Stimulated activated CD4-positive, alpha-beta T cell treated with anti-CD3 and anti-CD28 coated beads, Interleukin-12 subunit alpha, Interleukin-12 subunit beta, amount 100 ng/mL, for 48 hours (primary cell): ENCODE measurements around the gene HINT2.

Source experiments
- DNase-seq, 3 donors: peaks; one replicate each; pipeline ENCODE4 v3.0.0-alpha.2; 2020; ENCODE audit warnings: low read depth in 2 of 3, low spot score in 1 of 3

HINT2 gene

DNA sequence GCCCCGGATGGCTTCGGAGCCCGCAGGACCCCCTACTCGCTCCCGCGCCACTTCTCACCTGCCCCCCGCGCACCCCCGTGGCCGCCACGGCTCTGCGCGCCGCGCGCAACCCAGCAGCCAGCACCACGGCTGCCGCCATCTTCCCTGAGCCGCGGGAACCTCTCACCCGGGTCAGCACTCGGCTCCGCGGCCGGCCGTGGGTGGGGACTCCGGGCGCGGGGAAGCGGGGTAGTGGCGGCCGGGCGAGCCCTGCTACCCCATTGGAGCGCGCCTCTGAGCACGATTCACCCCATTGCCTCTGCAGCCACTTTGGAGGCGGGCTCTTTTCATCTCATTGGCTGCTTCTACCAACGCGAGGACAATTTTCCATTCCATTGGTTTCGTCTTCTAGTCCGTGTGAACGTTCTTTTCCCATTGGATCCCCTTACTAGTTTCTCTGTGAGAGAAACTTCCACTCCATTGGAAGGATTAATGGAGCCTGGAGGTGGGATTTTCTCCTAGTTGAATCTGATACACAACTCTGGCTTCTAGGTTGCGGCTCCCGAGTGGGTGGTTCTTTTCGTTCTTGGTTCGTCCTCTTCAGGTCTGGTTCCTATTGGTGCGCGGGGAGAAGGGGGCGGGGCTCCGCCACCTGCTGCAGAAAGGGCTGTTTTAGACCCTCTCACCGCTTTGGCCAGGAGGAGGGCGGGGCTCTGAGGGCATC is at the start of gene HINT2:
Gene HINT2 (minus strand): TSS at position 202 of the 703 bp plus-strand sequence. CDS start 63 bp downstream, at position 139.
- peak; percentile 96 to 98 (median 96) for DNase-seq

DNA sequence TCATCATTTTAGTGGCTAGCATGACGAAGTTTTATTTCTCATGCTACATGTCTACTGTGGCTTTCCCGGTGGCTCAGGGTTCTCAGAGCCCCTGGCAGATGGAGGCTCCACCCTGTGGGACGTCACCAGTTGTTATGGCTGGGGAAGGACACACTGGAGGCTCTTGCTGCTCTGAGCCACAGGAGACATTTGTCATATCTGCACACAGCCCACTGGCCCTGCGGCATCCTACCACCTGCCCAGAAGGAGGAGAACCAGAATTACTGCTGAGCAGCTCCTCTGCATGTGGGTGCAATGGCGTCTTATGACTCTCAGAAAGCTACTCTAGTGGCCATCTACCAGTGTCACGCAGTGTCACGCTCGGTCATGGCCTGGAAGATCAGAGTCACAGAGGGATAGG is 48.7 kb upstream of the HINT2 start:
- no peak for DNase-seq

DNA sequence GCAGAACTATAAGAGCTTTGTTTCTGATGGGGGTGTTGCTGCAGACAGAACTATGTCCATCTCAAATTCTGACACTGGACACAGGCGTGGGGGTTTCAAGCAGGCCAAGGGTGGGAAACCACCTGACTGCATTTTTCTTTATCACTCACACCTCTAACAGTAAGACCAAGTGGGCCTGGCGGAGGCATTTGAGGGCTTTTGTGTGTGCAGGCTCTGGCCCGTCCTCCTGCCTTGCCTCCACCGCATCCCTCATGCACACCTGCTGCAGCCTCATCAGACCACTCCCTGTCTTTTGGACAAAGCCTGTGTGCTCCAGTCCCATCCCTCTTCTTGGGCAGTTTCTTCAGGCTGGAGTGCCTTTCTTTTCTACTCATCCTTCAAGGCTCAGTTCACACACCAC is 47.5 kb upstream of the HINT2 start:
- DNase-seq: no peak

DNA sequence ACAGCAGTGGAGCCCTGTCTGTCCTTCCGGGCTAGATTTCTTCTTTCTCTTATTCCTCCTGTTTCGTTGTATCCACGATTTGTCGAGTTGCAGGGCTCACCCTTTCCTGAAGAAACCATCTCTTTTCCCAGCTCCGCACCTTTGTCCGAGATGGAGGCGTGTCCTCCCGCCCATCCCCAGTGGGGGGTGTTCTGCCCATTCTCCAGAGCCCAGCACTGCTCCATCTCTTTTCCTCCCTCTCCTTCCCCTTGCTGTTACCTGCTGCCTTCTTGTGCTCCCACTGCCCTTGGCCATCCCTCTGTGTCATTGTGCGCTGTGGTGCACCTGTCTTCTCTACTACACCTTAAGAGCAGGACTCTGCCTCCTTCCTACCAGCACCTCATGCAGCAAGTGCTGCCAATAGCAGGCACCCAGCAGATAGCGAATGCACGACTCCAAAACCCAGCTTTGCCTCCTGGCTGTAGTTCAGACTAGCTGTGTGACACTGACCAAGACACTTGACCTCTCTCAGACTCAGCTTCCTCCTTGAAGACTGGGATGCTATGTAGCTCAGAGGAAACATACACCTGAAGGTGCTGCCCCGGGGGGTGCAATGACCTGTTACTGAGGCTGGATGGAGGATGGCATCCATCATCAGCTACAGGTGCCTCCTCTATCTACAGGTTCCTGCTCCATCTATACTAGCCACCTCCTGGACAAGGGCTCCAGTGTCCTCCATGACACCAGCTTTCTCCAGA is 46.5 kb upstream of the HINT2 start:
- DNase-seq: no peak

DNA sequence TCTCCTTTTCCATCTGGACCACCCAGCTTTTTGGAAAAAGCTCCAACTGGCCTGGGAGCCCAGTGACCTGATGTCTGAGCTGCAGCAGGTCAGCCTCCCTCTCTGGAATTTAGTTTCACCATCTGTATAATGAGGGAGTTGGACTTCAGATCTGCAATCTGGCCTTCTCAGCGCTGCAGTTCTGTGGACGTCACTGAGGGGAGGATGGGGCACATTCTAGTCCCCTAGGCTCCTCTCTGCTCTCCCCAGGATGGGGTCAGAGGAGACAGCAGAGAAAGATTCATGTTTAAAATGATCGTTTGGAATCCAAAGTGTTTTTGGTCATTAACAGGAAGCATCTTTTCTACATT is 45.1 kb upstream of the HINT2 start:
- DNase-seq: no peak

DNA sequence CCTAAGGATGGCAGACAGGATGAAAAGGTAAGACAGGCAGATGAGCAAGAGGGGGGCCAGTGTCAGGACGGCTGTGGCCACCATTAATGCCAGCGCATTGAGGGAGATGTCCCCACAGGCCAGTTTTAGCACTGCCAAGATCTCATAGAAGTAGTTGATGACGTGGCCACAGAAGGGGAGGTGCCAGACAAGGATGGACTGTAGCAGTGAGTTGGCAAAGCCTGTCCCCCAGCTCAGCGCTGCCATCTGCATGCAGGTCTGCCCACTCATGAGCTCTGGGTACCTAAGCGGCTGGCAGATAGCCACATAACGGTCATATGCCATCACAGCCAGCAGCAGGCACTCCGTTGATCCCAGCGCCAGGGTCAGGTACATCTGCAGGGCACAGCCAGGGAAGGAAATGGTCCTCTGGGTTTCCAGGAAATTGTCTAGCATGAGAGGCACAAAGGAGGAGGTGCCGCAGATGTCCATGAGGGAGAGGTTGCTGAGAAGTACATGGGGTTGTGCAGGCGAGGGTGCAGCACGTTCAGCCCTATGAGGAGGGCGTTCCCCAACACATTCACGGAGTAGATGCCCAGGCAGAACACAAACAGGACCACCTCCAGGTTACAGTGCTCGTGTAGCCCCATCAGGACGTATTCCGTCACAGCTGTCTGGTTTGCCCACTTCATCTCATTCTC is 44.6 kb upstream of the HINT2 start:
- DNase-seq: no peak

DNA sequence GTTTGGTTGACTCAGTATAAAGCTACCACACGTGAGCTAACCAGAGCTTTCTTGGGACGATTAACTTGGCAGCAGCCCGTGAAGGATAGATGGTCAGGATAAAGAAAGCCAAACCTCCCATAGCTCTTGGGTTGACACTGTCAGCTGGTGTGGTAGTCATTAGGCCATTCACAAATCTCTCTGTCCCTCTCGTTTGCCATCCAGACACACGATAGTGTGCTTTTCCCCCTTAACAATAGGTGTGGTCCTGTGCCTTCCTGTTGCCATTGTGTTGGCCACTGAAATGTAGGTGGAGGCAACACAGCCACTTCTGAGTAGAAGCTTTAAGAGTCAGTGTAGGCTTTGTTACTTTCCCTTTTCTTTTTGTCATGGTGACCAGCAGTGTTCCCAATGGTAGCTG is 43.6 kb upstream of the HINT2 start:
- DNase-seq: no peak

DNA sequence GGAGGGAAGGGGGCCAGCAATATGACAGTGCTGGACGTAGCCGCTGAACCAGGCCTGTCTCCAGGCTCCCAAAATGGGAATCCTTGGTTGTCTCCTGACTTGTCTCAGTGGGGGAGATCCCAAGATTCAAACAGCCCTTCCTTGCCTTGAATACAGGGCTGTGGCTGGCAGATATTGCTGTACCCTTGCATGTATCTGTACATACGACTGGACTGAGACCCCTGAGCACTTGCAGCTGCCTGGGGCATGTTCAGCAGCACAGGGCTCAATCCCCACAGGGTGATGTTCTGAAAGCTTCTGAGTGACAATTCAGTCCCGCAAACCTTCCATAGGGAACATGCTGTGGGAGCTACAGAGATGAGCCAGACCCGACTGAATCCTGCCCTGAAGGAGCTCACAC is 42.0 kb upstream of the HINT2 start:
- DNase-seq: no peak

DNA sequence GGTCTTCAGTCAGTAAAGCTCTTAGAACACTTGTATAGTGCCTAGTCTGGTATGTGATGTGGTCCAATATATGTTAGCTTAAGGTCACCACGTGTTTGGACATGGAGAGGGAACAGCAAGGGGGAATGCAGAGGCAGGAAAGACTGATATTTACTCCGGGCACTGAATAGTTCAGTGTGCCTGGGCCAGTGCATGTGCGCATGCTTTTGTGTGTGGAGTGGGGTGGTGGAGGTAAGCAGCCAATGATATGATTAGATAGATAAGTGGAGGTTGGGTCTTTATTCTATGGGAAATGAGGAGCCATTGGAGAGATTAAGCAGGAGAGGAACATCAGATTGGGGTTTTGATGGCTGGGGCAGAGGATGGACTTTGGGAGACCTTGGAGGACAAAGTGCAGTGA is 41.4 kb upstream of the HINT2 start:
- no peak for DNase-seq

DNA sequence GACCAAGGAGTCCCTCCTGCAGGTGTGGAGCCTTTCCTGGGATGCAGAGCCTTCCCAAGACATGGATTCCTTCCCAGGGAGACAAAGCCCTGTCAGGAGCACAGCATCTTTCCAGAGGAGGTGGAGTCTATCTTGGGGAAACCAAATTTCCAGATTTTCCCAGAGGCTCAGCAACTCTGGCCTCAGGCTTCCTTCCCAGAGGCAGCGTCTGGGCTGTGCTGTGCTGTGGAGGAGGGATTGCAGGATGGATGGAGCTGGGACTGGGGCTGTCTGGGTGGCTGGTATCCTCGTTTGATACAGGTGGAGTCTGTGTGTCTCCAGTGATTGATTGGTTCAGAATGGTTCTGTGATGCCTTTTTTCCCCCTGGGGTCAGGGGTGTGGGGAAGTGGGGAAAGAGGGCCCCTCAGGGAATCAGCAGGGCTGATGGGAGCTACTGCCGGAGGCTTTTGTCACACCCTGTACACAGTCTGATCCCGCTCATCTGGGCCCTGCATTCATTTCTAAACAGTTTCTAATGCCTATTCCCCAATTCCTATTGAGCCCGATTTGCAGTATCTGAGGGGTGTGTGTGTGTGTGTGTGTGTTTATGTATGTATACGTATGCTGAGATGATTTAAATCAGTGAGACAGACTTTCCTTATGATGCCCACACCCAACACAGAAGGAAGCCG is 39.4 kb upstream of the HINT2 start:
- DNase-seq: no peak

DNA sequence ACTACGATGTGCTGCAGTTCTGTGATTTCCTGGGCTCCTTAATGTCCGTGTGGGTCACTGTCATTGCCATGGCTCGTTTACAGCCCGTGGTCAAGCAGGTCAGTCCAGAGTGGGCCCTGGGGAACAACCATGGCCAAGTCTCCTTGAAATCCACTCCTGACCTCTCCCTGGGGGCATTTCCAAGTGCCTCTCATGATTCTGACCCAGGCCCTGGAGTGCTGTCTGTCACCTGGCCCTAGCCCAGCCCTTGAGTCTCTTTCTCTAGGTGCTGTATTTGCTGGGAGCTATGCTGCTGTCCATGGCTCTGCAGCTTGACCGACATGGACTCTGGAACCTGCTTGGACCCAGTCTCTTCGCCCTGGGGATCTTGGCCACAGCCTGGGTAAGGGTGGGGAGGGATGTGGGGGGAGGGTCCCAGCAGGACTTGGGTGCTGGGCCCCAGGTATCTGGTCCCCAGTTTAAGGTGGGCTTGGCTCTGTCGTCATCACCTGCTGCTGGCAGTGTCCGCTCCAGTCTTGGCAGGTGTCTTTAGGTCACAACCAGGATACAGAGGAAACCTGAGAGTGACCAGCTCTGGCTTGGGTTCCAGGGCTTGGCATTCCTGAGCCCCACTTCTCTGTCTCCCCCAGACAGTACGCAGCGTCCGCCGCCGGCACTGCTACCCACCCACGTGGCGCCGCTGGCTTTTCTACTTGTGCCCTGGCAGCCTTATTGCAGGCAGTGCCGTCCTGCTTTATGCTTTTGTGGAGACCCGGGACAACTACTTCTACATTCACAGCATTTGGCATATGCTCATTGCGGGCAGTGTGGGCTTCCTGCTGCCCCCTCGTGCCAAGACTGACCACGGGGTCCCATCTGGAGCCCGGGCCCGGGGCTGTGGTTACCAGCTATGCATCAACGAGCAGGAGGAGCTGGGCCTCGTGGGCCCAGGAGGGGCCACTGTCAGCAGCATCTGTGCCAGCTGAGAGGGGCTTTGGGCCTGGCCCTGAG is 38.3 kb upstream of the HINT2 start:
- no peak for DNase-seq

DNA sequence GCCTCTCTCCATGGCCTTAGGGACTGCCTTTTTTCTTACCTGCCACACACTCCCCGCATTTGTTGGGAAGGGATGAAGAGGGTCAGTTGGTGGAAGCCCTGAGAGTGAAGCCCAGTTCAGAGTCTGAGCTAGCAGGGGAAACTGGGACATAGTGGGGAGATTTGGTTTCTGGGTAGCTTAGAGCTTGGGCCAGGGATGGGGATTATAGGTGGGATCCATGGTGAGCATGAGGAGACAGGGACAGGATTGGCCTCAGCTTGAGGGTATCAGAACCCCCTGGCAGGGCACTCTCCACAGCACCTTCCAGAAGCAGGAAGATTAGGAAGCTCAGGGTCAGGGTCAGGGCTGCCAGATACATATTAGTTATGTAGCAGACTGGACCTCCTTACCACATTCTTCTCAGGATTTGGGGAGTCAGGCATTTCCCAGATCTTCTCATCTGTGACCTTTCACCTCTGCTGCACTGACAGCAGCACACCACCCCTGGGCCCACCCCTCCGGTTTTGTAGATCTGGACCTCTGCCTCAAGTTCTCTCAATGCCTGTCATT is 37.5 kb upstream of the HINT2 start:
- DNase-seq: no peak

DNA sequence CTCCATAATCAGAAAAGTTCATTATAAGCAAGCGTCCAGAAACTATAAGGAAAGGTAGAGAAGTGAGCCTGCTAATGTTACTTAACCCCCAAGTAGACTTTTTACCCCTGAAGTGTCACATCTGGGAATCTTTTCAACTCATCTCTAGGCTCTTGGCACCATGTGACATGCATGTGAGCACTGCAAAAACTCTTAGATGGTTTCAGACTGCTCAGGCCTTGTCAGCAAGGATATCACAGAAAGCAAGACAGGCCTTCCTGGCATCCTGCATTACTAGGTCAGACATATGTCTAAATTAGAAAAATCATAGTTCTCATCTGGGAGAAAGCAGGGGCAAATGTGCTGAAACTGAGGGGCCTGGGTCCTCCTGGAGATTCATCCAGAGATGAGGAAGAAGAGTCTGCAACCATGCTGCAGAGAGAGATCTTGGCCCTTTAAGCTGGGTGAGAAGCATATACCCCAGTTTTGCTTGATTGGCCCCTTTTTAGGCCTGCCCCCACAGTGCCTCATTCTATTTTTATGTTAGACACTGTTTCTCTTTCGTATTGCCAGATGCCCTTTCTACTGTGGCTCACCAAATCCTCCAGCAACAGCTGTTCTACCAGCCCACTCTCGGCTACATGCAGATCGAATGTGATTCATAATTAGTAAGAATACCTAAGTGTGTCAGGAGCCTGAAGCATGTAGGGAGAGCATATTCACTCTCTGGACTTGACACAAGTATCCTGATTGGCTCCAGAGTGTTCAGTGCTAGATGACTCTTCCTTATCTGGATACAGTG is 33.1 kb upstream of the HINT2 start:
- peak in 1 of 3 donors; percentile 37 for DNase-seq

DNA sequence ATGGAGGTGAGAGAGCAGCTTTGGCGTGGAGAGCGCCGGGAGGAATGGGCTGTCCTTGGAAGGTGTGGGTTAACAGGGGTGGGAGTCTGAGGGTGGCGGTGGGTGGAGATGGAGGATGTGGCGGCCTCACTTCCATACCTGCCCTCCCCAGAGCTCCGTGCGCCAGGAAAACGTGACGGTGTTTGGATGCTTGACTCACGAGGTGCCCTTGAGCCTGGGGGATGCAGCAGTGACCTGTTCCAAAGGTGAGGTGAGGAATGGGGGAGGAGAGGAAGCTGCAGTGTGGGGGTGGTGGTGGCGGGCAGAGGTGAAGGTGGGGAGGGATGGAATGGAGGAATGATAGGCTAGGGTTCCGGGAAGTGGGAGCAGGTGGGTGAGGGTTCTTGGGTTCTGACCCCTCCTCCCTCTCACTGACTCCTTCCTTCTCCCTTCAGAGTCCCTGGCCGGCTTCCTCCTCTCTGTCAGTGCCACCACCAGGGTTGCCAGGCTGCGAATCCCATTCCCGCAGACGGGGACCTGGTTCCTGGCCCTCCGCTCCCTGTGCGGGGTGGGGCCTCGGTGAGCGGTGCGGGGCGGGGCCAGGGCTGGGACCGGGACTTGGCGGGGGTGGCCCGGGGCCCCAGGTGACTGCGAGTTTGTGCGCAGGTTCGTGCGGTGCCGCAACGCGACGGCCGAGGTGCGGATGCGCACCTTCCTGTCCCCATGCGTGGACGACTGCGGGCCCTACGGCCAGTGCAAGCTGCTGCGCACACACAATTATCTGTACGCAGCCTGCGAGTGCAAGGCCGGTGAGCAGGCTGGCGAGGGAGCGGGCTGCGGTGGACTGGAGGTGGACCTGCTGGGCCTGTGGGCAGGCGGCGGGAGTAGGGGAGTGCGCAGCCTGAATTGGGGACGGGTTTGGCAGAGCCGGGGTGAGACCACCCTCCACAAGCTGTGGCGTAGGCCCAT is 31.3 kb upstream of the HINT2 start:
- DNase-seq: no peak

DNA sequence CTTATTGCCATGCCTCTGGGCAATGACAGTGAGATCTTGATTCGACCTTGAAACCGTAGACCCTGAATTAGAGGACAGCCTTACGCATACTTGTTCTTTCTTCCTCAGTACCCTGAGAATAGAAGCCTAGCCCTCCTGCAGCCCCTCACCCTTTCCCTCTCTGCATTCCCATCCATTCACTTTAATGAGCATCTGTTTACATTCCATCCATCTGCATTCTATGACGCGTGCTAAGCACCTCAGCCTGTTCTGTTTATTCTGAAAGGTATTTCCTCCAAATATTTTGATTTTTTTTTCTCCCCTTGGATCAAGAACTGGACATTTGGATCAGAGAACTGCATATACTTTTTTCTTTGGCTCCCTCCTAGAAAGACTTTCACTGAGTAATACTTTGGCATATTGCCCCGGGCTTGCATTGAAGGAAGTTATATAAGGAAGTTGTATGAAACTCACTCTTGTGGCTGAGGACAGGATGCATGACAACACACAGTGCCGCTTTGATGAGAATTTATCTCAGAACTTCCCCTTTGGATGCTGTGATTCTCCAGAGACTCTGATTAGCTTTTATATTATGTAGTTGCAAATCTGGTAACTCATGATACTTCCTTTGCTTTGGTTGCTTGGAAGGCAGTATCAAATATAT is 29.9 kb upstream of the HINT2 start:
- DNase-seq: no peak

DNA sequence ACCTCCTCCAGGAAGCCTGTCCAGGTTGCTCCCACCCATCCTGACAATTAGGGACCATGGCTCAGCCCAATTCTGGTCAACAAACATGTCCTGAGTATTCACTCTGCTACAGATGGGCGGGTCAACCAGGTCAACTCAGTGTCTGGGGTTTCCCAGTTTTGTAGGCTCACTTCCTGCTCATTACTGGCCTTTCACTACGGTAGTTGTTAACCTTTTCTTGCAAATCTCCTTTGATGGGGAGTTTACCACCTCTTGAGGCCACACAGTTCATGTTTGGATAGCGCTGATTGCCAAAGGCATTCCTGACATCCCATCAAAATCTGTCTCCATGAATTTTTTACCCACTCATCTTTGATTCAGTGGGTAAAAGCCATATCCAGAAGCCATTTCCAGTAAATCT is 28.0 kb upstream of the HINT2 start:
- DNase-seq: no peak

DNA sequence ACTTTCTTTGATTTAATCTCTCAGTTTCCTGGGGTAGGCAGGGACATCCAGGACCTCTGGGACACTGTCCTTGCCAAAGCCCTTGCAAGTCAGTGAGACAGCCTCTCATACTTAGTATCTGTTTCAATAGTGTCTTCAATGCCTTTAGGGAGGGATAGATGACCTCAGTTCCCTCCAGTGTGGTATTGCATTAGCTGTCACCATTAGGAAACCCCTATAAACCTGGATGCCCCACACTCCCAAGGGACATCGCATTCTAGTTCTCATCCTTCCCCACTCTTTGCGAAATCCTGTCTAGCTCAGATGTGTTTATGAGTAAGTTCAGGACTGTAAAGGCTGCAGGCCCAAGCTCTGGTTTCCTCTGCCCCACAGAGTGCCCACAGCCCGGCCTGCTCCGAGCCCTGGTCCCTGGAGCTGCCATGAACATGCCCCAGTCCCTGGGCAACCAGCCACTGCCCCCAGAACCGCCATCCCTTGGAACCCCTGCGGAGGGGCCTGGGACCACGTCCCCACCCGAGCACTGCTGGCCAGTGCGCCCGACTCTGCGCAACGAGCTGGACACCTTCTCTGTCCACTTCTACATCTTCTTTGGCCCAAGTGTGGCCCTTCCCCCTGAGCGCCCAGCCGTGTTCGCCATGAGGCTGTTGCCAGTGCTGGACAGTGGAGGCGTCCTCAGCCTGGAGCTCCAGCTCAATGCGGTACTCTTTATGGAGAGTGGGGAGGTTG is 27.3 kb upstream of the HINT2 start:
- DNase-seq: no peak

DNA sequence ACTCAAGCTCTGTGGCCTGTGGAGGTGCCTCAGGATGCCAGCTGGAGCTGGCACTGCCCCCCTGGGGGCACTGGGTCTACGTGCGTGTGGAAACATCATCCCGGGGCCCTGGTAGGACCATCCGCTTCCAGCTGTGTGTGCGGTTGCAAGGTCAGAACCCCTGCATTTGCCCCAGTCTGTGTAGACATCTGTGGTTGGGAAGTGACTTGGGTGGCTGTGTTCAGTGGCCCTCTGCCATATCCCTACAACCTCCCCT is 26.7 kb upstream of the HINT2 start:
- DNase-seq: no peak
